HepG2 (cell line): ENCODE results near the gene CLDN9. TPM values are rescaled to one million over a fixed set of nuclear protein-coding genes. Genes with fewer than 3 reads are reported as not detected.

Experiments
- ATAC-seq: fragments of 200-7000 bp; cut with Tn5 transposase; 3 replicates; pipeline ENCODE4 v1.9.1; 2020; ENCODE audit warnings: mild to moderate bottlenecking, moderate library complexity
- BruUV-seq: library from RNA; stranded (reverse); fragments of 400-500 nt; replicated peaks from 2 replicates; lab custom pipeline; 2021; lab: Mats Ljungman, UMichigan
- CTCF ChIA-PET: fragments of 300-600 bp; formaldehyde crosslinking; extraction: SDS; loops from one replicate; lab custom pipeline; 2021; ENCODE audit warnings: low total read pairs, inconsistent platforms, low intra/inter-chr PET ratio; lab: Yijun Ruan, JAX
- POLR2A ChIA-PET: fragments of 350-600 bp; sonication (Branson Sonifier 250); formaldehyde crosslinking; loops from one replicate; lab custom pipeline; 2020; ENCODE audit warnings: antibody characterized with exemption, inconsistent platforms; lab: Yijun Ruan, JAX
- DNase-seq: peaks from one replicate; pipeline ENCODE4 v3.0.0-alpha.2; 2015; ENCODE audit warnings: low spot score
- FAIRE-seq: peaks from 3 replicates; lab custom pipeline; 2011; peaks lifted over from hg19 to GRCh38; lab: Jason Lieb, UNC
- H2AFZ ChIP-seq: one replicate; pipeline ENCODE4 v1.6.1; 2011; ENCODE audit warnings: low read length, inconsistent platforms
- H3K27ac ChIP-seq: fragments of 300-600 bp; 3 replicates; pipeline ENCODE4 v1.8.0; 2011; ENCODE audit warnings: mixed run types, mild to moderate bottlenecking, mixed read lengths, low read length, inconsistent platforms; ENCODE audit not compliant: insufficient read depth; ENCODE audit errors: extremely low read length
- H3K27me3 ChIP-seq, 2 experiments: fragments of 200-600 bp in 1 of 2; 2 replicates in 1 of 2; 3 replicates in 1 of 2; pipeline versions ENCODE4 v1.6.0 to v1.8.0; 2011; ENCODE audit warnings: low read length in 2 of 2, mild to moderate bottlenecking in 2 of 2, moderate library complexity in 2 of 2, inconsistent platforms in 1 of 2; ENCODE audit not compliant: insufficient read depth in 2 of 2, control insufficient read depth in 1 of 2
- H3K36me3 ChIP-seq, 2 experiments: fragments of 200-600 bp in 1 of 2; replicated peaks in 1 of 2; 2 replicates in 1 of 2; 3 replicates in 1 of 2; pipeline versions ENCODE4 v1.5.1 to v1.8.0; 2011; ENCODE audit warnings: low read length in 2 of 2, inconsistent platforms in 1 of 2; ENCODE audit not compliant: insufficient read depth in 2 of 2, control insufficient read depth in 1 of 2
- H3K4me1 ChIP-seq: 2 replicates; pipeline ENCODE4 v1.5.1; 2012; ENCODE audit warnings: low read length, inconsistent platforms; ENCODE audit not compliant: insufficient read depth
- H3K4me2 ChIP-seq: 2 replicates; pipeline ENCODE4 v1.6.0; 2011; ENCODE audit warnings: low read depth, low read length, inconsistent platforms
- H3K4me3 ChIP-seq, 3 experiments: fragments of 200-600 bp in 1 of 3; sonication (generic), shearing (Covaris generic) in 1 of 3; replicated peaks in 1 of 3; 2 replicates each; pipeline ENCODE4 v1.5.1; 2011 to 2016; ENCODE audit warnings: low read length in 3 of 3, inconsistent platforms in 2 of 3, low read depth in 2 of 3, mild to moderate bottlenecking in 2 of 3, control low read depth in 1 of 3, mixed read lengths in 1 of 3; ENCODE audit not compliant: insufficient read depth in 1 of 3
- H3K79me2 ChIP-seq: one replicate; pipeline ENCODE4 v1.6.1; 2011; ENCODE audit warnings: low read length, inconsistent platforms; ENCODE audit not compliant: insufficient read depth
- H3K9ac ChIP-seq: 2 replicates; pipeline ENCODE4 v1.6.0; 2011; ENCODE audit warnings: mild to moderate bottlenecking, low read depth, low read length, inconsistent platforms; ENCODE audit not compliant: insufficient read depth
- H3K9me3 ChIP-seq: 2 replicates; pipeline ENCODE4 v1.5.1; 2012; ENCODE audit warnings: mild to moderate bottlenecking, low read length
- H4K20me1 ChIP-seq: 2 replicates; pipeline ENCODE4 v1.6.0; 2011; ENCODE audit warnings: inconsistent platforms, mild to moderate bottlenecking, low read length, moderate library complexity; ENCODE audit not compliant: insufficient read depth
- AGO2 ChIP-seq: fragments of 200-400 bp; formaldehyde crosslinking; optimal IDR thresholded peaks from 2 replicates; pipeline ENCODE3; 2017; ENCODE audit warnings: mild to moderate bottlenecking, low read depth, low read length, moderate library complexity
- CC2D1A ChIP-seq: sonication (generic); formaldehyde crosslinking; IDR thresholded peaks from 2 replicates; pipeline ENCODE4 v1.8.1; 2023; ENCODE audit warnings: mild to moderate bottlenecking, missing genetic modification reagents
- KDM2A ChIP-seq: sonication (generic); formaldehyde crosslinking; IDR thresholded peaks from 2 replicates; pipeline ENCODE4 v1.4.0; 2020; ENCODE audit warnings: low read depth, missing genetic modification reagents, borderline replicate concordance
- KLF6 ChIP-seq: IDR thresholded peaks from 2 replicates; pipeline ENCODE4 v1.8.0; 2016; ENCODE audit warnings: missing biosample characterization, missing genetic modification reagents
- PCBP2 ChIP-seq: fragments of 200-400 bp; formaldehyde crosslinking; optimal IDR thresholded peaks from 2 replicates; pipeline ENCODE3; 2018; ENCODE audit warnings: low read length, low read depth; ENCODE audit not compliant: poor library complexity, severe bottlenecking
- RBFOX2 ChIP-seq: fragments of 200-400 bp; formaldehyde crosslinking; IDR thresholded peaks from 2 replicates; pipeline ENCODE4 v1.6.1; 2017; ENCODE audit warnings: low read depth, mild to moderate bottlenecking, low read length
- SRY ChIP-seq: sonication (generic); formaldehyde crosslinking; IDR thresholded peaks from 2 replicates; pipeline ENCODE4 v1.8.0; 2022; ENCODE audit warnings: mild to moderate bottlenecking, missing genetic modification reagents
- ZFYVE20 ChIP-seq: sonication (generic); formaldehyde crosslinking; IDR thresholded peaks from 2 replicates; pipeline ENCODE4 v1.8.0; 2023; ENCODE audit warnings: low read depth, mild to moderate bottlenecking, moderate library complexity, missing genetic modification reagents, borderline replicate concordance
- ZNF20 ChIP-seq: sonication (generic); formaldehyde crosslinking; IDR thresholded peaks from 2 replicates; pipeline ENCODE4 v1.4.0; 2020; ENCODE audit warnings: mild to moderate bottlenecking, moderate library complexity, missing genetic modification reagents
- ZNF354B ChIP-seq: sonication (generic); formaldehyde crosslinking; IDR thresholded peaks from 2 replicates; pipeline ENCODE4 v1.8.0; 2022; ENCODE audit warnings: mild to moderate bottlenecking, missing genetic modification reagents
- ZNF383 ChIP-seq: sonication (generic); formaldehyde crosslinking; IDR thresholded peaks from 2 replicates; pipeline ENCODE4 v1.4.0; 2020; ENCODE audit warnings: missing genetic modification reagents, mild to moderate bottlenecking, borderline replicate concordance
- ZNF768 ChIP-seq: sonication (generic); formaldehyde crosslinking; IDR thresholded peaks from 2 replicates; pipeline ENCODE4 v1.4.0; 2020; ENCODE audit warnings: missing genetic modification reagents
- WGBS: methylation state at CpG from one replicate; pipeline ENCODE4 v1.1.6; 2017; ENCODE audit warnings: low lambda C conversion rate; 5-methylcytosine and 5-hydroxymethylcytosine counted together
- in situ Hi-C: cut with HindIII; loops from 2 replicates; pipeline ENCODE4 v1.10.0; 2017; ENCODE audit warnings: low pct_unique_long_range_greater_than_20kb; ENCODE audit not compliant: extremely low pct_ligation_motif_present
- intact Hi-C: fragments of 100-400 bp; cut with micrococcal nuclease; formaldehyde crosslinking; loops from one replicate; pipeline ENCODE4 v1.10.0; 2022; ENCODE audit not compliant: unreplicated experiment
- polyA plus RNA-seq, 8 experiments: library from polyadenylated mRNA; depleted of rRNA in 3 of 8; stranded (reverse) in 7 of 8; unstranded in 1 of 8; fragments of >200 nt; fragmentation: Illumina TruSeq in 4 of 8; extraction: Trizol in 4 of 8; gene quantifications; 2 replicates each; pipeline versions ENCODE4 v1.2.1 to v1.2.3, GENCODE V29; 2011 to 2016; ENCODE audit warnings: low read depth in 4 of 8, missing spikeins in 1 of 8, mixed read lengths in 1 of 8; ENCODE audit not compliant: insufficient read depth in 1 of 8
- total RNA-seq, 5 experiments: library from RNA; depleted of rRNA; stranded (reverse); fragments of >200 nt; fragmentation: Illumina TruSeq; extraction: Trizol; gene quantifications; 2 replicates each; pipeline ENCODE4 v1.2.3, GENCODE V29; 2016; ENCODE audit warnings: low read depth in 1 of 5
- TF ChIP-seq, protein P1 (sequence below): sonication (generic); formaldehyde crosslinking; IDR thresholded peaks from 2 replicates; pipeline ENCODE4 v1.8.0; 2022; ENCODE audit warnings: missing genetic modification reagents, mild to moderate bottlenecking, borderline replicate concordance
- TF ChIP-seq, protein P2 (sequence below): sonication (generic); formaldehyde crosslinking; IDR thresholded peaks from 2 replicates; pipeline ENCODE4 v1.8.1; 2023; ENCODE audit warnings: missing genetic modification reagents, inconsistent platforms, borderline replicate concordance
- TF ChIP-seq, protein P3 (sequence below): sonication (generic); formaldehyde crosslinking; IDR thresholded peaks from 2 replicates; pipeline ENCODE4 v1.9.0; 2021; ENCODE audit warnings: missing genetic modification reagents, borderline replicate concordance

Gene CLDN9
- total and polyA plus RNA-seq, 2 of the 13 experiments (the other 11 are each of a cell fraction or from before 2014, with no cell fraction given) = 0.15 to 0.26 TPM

DNA sequence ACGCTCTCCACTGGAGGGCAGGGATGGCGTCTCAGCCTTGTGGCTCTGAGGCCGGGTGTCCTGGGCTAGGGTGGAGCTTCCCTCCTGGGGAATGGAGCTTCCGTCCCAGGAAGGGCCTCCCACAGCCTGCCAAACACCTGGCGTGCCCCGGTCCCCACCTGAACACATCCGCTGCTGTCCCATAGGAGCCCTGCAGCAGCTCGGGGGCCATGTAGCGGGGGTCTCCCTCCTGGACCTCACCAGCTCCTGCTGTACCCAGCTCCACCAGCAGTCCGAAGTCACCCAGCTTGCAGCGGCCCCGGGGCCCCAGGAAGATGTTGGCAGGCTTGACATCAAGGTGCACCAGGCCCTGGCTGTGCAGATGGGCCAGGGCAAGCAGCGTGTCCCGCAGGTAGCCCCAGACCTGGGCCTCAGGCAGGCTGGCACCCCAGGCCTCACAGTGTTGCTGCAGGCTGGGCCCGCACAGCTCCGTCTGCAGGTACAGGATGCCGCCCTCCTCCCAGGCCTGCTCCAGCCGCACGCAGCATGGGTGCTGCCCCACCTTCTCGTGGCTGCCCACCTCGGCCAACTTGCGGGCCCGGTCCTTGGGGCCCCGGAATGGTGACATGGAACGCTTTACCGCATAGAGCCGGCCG is 37.4 kb upstream of the CLDN9 start:
- WGBS = 98% methylated on average over 22 of the region's 28 CpGs
- peaks cover 9% of the 10 kb centered on the region for H3K4me1 ChIP-seq
- CTCF ChIA-PET = no interaction called here

DNA sequence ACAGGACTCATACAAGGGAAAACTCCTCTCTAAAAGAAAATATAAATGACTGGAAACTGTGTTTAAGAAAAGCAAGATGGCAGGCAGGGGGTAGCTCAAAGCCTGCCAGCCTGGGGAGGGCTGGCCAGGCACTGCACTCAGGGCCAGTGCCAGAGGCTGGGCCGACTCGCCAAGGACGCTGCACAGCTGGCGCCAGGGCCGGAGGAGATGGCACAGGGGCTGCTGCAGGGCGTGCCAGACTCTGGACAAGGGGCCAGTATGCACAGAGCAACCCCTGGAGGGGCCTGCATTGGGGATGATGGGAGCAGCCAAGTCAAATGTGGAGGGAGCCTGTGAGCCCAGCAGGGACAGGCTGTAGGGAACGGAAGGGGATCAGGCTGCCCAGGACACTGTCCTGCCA is 36.5 kb upstream of the CLDN9 start:
- ChIA-PET CTCF (no interaction called here), POLR2A (no interaction called here)
- no peak for FAIRE-seq
- H3K79me2 ChIP-seq = peaks cover 8% of the 10 kb centered on the region
- no peak overlapping the region for H3K4me3 ChIP-seq
- no peak overlapping the region for H3K27ac ChIP-seq
- intact Hi-C loops (no loop called here), in situ Hi-C loops (no loop called here)
- no peak for ATAC-seq
- H3K4me1 ChIP-seq = peaks cover 5% of the 10 kb centered on the region
- no TSS peak for BruUV-seq
- H3K9me3 ChIP-seq = no peaks in the 10 kb centered on the region
- no peaks in the 10 kb centered on the region for H4K20me1 ChIP-seq
- H3K27me3 ChIP-seq = no peaks in the 10 kb centered on the region
- no peak overlapping the region for H3K4me2 ChIP-seq
- H2AFZ ChIP-seq = no peak overlapping the region
- no peak for DNase-seq
- no peak for TF ChIP-seq ZNF383 (CRISPR knock-in tag)
- no peak for TF ChIP-seq KDM2A (CRISPR knock-in tag)
- TF ChIP-seq, protein P1, sequence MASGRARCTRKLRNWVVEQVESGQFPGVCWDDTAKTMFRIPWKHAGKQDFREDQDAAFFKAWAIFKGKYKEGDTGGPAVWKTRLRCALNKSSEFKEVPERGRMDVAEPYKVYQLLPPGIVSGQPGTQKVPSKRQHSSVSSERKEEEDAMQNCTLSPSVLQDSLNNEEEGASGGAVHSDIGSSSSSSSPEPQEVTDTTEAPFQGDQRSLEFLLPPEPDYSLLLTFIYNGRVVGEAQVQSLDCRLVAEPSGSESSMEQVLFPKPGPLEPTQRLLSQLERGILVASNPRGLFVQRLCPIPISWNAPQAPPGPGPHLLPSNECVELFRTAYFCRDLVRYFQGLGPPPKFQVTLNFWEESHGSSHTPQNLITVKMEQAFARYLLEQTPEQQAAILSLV = no peak
- TF ChIP-seq ZNF20 (CRISPR knock-in tag) = no peak
- TF ChIP-seq, protein P2, sequence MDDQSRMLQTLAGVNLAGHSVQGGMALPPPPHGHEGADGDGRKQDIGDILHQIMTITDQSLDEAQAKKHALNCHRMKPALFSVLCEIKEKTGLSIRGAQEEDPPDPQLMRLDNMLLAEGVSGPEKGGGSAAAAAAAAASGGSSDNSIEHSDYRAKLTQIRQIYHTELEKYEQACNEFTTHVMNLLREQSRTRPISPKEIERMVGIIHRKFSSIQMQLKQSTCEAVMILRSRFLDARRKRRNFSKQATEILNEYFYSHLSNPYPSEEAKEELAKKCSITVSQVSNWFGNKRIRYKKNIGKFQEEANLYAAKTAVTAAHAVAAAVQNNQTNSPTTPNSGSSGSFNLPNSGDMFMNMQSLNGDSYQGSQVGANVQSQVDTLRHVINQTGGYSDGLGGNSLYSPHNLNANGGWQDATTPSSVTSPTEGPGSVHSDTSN = no peak
- TF ChIP-seq, protein P3, sequence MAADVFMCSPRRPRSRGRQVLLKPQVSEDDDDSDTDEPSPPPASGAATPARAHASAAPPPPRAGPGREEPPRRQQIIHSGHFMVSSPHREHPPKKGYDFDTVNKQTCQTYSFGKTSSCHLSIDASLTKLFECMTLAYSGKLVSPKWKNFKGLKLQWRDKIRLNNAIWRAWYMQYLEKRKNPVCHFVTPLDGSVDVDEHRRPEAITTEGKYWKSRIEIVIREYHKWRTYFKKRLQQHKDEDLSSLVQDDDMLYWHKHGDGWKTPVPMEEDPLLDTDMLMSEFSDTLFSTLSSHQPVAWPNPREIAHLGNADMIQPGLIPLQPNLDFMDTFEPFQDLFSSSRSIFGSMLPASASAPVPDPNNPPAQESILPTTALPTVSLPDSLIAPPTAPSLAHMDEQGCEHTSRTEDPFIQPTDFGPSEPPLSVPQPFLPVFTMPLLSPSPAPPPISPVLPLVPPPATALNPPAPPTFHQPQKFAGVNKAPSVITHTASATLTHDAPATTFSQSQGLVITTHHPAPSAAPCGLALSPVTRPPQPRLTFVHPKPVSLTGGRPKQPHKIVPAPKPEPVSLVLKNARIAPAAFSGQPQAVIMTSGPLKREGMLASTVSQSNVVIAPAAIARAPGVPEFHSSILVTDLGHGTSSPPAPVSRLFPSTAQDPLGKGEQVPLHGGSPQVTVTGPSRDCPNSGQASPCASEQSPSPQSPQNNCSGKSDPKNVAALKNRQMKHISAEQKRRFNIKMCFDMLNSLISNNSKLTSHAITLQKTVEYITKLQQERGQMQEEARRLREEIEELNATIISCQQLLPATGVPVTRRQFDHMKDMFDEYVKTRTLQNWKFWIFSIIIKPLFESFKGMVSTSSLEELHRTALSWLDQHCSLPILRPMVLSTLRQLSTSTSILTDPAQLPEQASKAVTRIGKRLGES (CRISPR knock-in tag) = no peak
- TF ChIP-seq CC2D1A (CRISPR knock-in tag) = no peak
- no peak for TF ChIP-seq PCBP2
- TF ChIP-seq ZNF354B (CRISPR knock-in tag) = no peak
- no peak for TF ChIP-seq SRY (CRISPR knock-in tag)
- WGBS = 98% methylated on average over 5 of the region's 7 CpGs
- H3K36me3 ChIP-seq = peaks cover 2 to 18% of the 10 kb centered on the region in 2 experiments; a peak in 3 of 5 replicates
- no peak overlapping the region for H3K9ac ChIP-seq

More for the DNA sequence above, 37.4 kb upstream of the CLDN9 start:
- H4K20me1 ChIP-seq = no peaks in the 10 kb centered on the region
- no peak overlapping the region for H3K4me3 ChIP-seq
- TF ChIP-seq KLF6 (CRISPR knock-in tag) (no peak), AGO2 (peak; percentile 82), ZFYVE20 (CRISPR knock-in tag) (no peak), RBFOX2 (peak; percentile 55; the same call in 1 of the 2 replicates), ZNF768 (peak; percentile 68; the same call in 1 of the 2 replicates)
- intact Hi-C loops (no loop called here), in situ Hi-C loops (no loop called here)
- H3K27me3 ChIP-seq = no peaks in the 10 kb centered on the region
- no TSS peak for BruUV-seq
- no peak overlapping the region for H3K9ac ChIP-seq
- no peak for FAIRE-seq
- DNase-seq = no peak
- POLR2A ChIA-PET = no interaction called here
- H3K4me2 ChIP-seq = no peak overlapping the region
- no peaks in the 10 kb centered on the region for H3K9me3 ChIP-seq
- H2AFZ ChIP-seq = no peak overlapping the region
- no peak overlapping the region for H3K27ac ChIP-seq
- peaks cover 15% of the 10 kb centered on the region for H3K79me2 ChIP-seq
- peaks cover 2 to 18% of the 10 kb centered on the region in 2 experiments; a peak in 3 of 5 replicates for H3K36me3 ChIP-seq
- no peak for ATAC-seq
